ENCODE results near the gene VEGFC.

- TF ChIP-seq, protein P1, sequence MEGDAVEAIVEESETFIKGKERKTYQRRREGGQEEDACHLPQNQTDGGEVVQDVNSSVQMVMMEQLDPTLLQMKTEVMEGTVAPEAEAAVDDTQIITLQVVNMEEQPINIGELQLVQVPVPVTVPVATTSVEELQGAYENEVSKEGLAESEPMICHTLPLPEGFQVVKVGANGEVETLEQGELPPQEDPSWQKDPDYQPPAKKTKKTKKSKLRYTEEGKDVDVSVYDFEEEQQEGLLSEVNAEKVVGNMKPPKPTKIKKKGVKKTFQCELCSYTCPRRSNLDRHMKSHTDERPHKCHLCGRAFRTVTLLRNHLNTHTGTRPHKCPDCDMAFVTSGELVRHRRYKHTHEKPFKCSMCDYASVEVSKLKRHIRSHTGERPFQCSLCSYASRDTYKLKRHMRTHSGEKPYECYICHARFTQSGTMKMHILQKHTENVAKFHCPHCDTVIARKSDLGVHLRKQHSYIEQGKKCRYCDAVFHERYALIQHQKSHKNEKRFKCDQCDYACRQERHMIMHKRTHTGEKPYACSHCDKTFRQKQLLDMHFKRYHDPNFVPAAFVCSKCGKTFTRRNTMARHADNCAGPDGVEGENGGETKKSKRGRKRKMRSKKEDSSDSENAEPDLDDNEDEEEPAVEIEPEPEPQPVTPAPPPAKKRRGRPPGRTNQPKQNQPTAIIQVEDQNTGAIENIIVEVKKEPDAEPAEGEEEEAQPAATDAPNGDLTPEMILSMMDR (IDR thresholded peaks at IDR 0.05): no peak
- no peak for TF ChIP-seq POLR2A (IDR thresholded peaks at IDR 0.05)
Observed at GRCh38 chr4:176717237-176717636, 75.5 kb downstream of the VEGFC start.
